Daoy (cell line): ENCODE results near the gene MISP3. TPM values are rescaled to one million over a fixed set of nuclear protein-coding genes. Genes with fewer than 3 reads are reported as not detected.

Source experiments
- DNase-seq: peaks from one replicate; pipeline ENCODE4 v3.0.0-alpha.2; 2015; ENCODE audit warnings: low read depth
- total RNA-seq: library from RNA; depleted of rRNA; stranded (reverse); fragments of >200 nt; shearing (Covaris generic); gene quantifications from 2 replicates; pipeline ENCODE4 v1.2.3, GENCODE V29; 2014; rRNA removed

The MISP3 gene
- total RNA-seq, 1 experiment from 2014 or later: 0.29 TPM

- no peak for DNase-seq
Observed at GRCh38 chr19:14122924-14123323, 50.3 kb downstream of the MISP3 start.

Other genes starting within 250 kb of the MISP3 start
- 1.6 TPM in 1 of 2 replicates, not detected in the other for gene NANOS3, start 195.7 kb upstream of the MISP3 start, total RNA-seq
- gene BRME1, start 166.7 kb upstream of the MISP3 start, total RNA-seq: 2.1 and 7.9 TPM in 2 replicates
- gene CC2D1A, start 166.6 kb upstream of the MISP3 start, total RNA-seq: 17.8 and 22.7 TPM in 2 replicates
- not detected in 2 replicates for gene PODNL1, start 134.4 kb upstream of the MISP3 start, total RNA-seq
- 29.4 and 40.5 TPM in 2 replicates for gene DCAF15, start 120.3 kb upstream of the MISP3 start, total RNA-seq
- 1.3 and 1.4 TPM in 2 replicates for gene RFX1, start 66.5 kb upstream of the MISP3 start, total RNA-seq
- gene RLN3, start 44.6 kb upstream of the MISP3 start, total RNA-seq: not detected in 2 replicates
- 10.7 and 11.1 TPM in 2 replicates for gene IL27RA, start 41.0 kb upstream of the MISP3 start, total RNA-seq
- gene PALM3, start 10.7 kb upstream of the MISP3 start, total RNA-seq: 0.46 TPM in 1 of 2 replicates, not detected in the other
- not detected in 2 replicates for gene C19orf67, start 13.0 kb downstream of the MISP3 start, total RNA-seq
- 95.5 and 121 TPM in 2 replicates for gene SAMD1, start 18.0 kb downstream of the MISP3 start, total RNA-seq
- gene PRKACA, start 45.0 kb downstream of the MISP3 start, total RNA-seq: 29.8 and 36.0 TPM in 2 replicates
- 78.5 and 110 TPM in 2 replicates for gene ASF1B, start 63.8 kb downstream of the MISP3 start, total RNA-seq
- gene ADGRL1, start 133.4 kb downstream of the MISP3 start, total RNA-seq: 2.3 and 5.8 TPM in 2 replicates